ENCODE measurements around the gene PITPNC1.

- TF ChIP-seq CTCF (IDR thresholded peaks at IDR 0.05) (no peak), POLR2A (IDR thresholded peaks at IDR 0.05) (no peak)
Observed at GRCh38 chr17:67456103-67456502, 79.0 kb downstream of the PITPNC1 start.

Measured in breast epithelium (tissue), 3 donors.